ENCODE measurements around the gene CD276.

CD276 gene

DNA sequence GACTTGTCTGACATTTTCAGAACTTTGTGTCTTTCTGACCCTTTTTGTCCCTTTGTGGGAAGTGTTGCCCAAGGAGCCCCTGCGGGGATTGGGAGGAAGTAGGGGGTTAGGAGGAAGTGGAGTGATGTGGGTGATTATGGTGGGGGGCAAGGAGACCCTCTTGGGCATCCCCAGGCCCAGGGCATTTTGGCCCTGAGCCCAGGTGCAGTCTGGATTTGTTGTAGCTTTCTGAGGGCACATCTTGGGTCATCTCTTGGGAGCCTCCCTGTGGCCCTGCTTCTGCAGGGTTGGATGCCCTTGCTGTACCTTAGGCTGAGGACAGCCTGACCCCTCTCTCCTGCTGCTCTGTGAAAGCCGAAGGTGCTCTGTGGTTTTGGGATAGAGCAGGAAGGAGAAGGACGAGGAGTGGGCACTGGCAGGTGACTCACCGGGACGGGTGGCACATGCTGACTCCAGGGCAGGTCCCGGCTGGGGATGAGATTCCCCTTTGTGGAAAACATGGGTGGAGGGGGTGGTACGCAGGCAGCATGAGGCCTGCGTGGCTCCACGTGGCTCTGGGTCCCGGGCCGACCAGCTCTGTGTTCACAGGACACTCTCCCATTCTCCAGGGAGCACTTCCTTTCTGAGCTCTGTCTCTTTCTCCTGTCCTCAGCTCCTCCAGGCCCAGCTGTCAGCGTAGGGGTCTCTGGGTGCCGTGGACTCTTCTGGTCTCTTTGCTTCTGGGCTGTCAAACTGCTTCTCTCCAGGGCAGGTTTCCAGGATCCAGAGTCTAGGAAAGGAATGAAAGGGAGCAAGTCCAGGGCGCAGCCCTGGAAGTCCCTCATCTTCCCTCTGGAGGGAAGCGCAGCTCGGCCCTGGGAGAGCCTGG, 11.8 kb downstream of the CD276 start:
- Histone ChIP-seq H3K18ac (ENCODE audit: low read length) (peak overlapping the region; percentile 8), H3K4me1 (ENCODE audit: control insufficient read depth in 1 of 2, insufficient read depth in 2 of 2, low read length in 2 of 2) (peaks cover 16 to 25% of the 10 kb centered on the region in 2 experiments), H3K9ac (ENCODE audit: low read length) (no peak overlapping the region), H3K23ac (ENCODE audit: low read length) (no peak overlapping the region), H3K27ac (ENCODE audit: low read depth, low read length) (peak overlapping the region; percentile 8), H2BK12ac (ENCODE audit: low read length) (no peak overlapping the region), H4K12ac (ENCODE audit: low read depth, low read length) (no peak overlapping the region), H3K4me3 (ENCODE audit: low read depth, low read length) (no peak overlapping the region), H3K36me3 (ENCODE audit: control insufficient read depth in 1 of 2, insufficient read depth in 2 of 2, low read length in 2 of 2) (peaks cover 11 to 12% of the 10 kb centered on the region in 2 experiments), H3K79me2 (ENCODE audit: control insufficient read depth, insufficient read depth, low read length, poor library complexity) (peaks cover 9% of the 10 kb centered on the region), H3K9me3 (ENCODE audit: insufficient read depth, low read depth, low read length) (no peaks in the 10 kb centered on the region), H3K79me1 (ENCODE audit: low read length) (no peaks in the 10 kb centered on the region), H3K4ac (ENCODE audit: low read depth, low read length) (peak overlapping the region; percentile 37), H4K91ac (ENCODE audit: low read depth, low read length) (no peak overlapping the region), H2AFZ (ENCODE audit: insufficient read depth, low read length, poor library complexity) (no peak overlapping the region), H3K14ac (ENCODE audit: low read length) (no peak overlapping the region), H2BK120ac (ENCODE audit: insufficient read depth, low read length, poor library complexity) (no peak overlapping the region), H3K4me2 (ENCODE audit: low read length) (no peak overlapping the region), H4K8ac (ENCODE audit: low read depth, low read length) (no peak overlapping the region), H2BK5ac (ENCODE audit: low read depth, low read length, poor library complexity) (no peak overlapping the region), H3K27me3 (ENCODE audit: insufficient read depth, low read length) (no peaks in the 10 kb centered on the region), H2AK5ac (ENCODE audit: low read length) (no peak overlapping the region)
- no CpG with 5 or more reads among the region's 16 CpGs for WGBS (ENCODE audit: extremely low coverage, insufficient coverage, insufficient read length)
- no peak for DNase-seq

DNA sequence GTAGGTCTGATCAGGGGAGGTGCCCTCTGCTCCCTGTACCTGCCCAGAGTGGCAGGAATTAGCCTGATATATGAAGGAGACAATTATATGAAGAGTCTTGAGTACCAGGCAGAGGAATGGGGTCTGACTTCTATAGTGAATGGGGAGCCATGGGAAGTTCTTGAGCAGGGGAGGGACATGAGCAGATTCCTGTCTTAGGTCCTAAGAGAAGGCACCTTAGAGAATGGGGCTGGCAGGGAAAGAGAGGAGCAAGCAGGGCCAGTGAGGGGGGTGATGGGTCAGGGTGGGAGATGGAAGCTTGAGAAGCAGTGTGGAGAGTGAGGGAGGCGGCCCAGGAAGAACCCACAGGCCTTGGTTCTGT, 12.4 kb downstream of the CD276 start:
- H4K91ac ChIP-seq (ENCODE audit: low read depth, low read length): no peak overlapping the region
- H3K14ac ChIP-seq (ENCODE audit: low read length): no peak overlapping the region
- no peak overlapping the region for H3K9ac ChIP-seq (ENCODE audit: low read length)
- no peak overlapping the region for H2AFZ ChIP-seq (ENCODE audit: insufficient read depth, low read length, poor library complexity)
- H3K4me2 ChIP-seq (ENCODE audit: low read length): peak overlapping the region; percentile 18
- H3K79me1 ChIP-seq (ENCODE audit: low read length): no peaks in the 10 kb centered on the region
- no peak overlapping the region for H4K8ac ChIP-seq (ENCODE audit: low read depth, low read length)
- no CpG with 5 or more reads among the region's 1 CpG for WGBS (ENCODE audit: extremely low coverage, insufficient coverage, insufficient read length)
- no peak overlapping the region for H2BK5ac ChIP-seq (ENCODE audit: low read depth, low read length, poor library complexity)
- H3K27ac ChIP-seq (ENCODE audit: low read depth, low read length): peak overlapping the region; percentile 8
- DNase-seq: no peak
- H3K4me3 ChIP-seq (ENCODE audit: low read depth, low read length): no peak overlapping the region
- H3K18ac ChIP-seq (ENCODE audit: low read length): no peak overlapping the region
- no peak overlapping the region for H2BK12ac ChIP-seq (ENCODE audit: low read length)
- H3K79me2 ChIP-seq (ENCODE audit: control insufficient read depth, insufficient read depth, low read length, poor library complexity): peaks cover 8% of the 10 kb centered on the region
- H3K4ac ChIP-seq (ENCODE audit: low read depth, low read length): no peak overlapping the region
- H3K23ac ChIP-seq (ENCODE audit: low read length): no peak overlapping the region
- peaks cover 14 to 22% of the 10 kb centered on the region in 2 experiments for H3K4me1 ChIP-seq (ENCODE audit: control insufficient read depth in 1 of 2, insufficient read depth in 2 of 2, low read length in 2 of 2)
- no peaks in the 10 kb centered on the region for H3K9me3 ChIP-seq (ENCODE audit: insufficient read depth, low read depth, low read length)
- H3K36me3 ChIP-seq (ENCODE audit: control insufficient read depth in 1 of 2, insufficient read depth in 2 of 2, low read length in 2 of 2): peaks cover 12 to 15% of the 10 kb centered on the region in 2 experiments
- H2AK5ac ChIP-seq (ENCODE audit: low read length): no peak overlapping the region
- H4K12ac ChIP-seq (ENCODE audit: low read depth, low read length): no peak overlapping the region
- H2BK120ac ChIP-seq (ENCODE audit: insufficient read depth, low read length, poor library complexity): no peak overlapping the region
- no peaks in the 10 kb centered on the region for H3K27me3 ChIP-seq (ENCODE audit: insufficient read depth, low read length)

DNA sequence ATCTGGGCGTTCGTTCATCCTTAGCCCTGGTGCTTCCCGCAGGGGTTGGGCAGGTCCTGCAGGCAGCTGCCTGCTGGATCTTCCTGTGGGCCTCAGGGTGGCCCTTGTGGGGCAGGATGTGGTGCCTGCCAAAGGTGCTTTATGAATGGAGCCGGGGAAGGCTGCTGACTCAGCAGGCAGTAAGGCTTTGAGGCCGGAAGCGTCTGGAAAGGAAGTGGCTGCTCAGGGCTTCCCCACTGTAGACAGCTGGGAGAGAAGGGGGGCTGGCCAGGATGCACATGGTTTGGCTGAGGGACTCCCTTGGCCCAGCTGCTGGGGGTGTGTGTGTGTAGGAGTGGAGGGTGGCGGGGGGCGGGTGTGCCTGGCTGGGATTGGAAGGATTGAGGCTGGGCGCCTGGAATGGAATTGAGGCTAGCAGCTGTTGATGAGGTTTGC, 12.9 kb downstream of the CD276 start:
- H2AK5ac ChIP-seq (ENCODE audit: low read length): no peak overlapping the region
- no CpG with 5 or more reads among the region's 9 CpGs for WGBS (ENCODE audit: extremely low coverage, insufficient coverage, insufficient read length)

DNA sequence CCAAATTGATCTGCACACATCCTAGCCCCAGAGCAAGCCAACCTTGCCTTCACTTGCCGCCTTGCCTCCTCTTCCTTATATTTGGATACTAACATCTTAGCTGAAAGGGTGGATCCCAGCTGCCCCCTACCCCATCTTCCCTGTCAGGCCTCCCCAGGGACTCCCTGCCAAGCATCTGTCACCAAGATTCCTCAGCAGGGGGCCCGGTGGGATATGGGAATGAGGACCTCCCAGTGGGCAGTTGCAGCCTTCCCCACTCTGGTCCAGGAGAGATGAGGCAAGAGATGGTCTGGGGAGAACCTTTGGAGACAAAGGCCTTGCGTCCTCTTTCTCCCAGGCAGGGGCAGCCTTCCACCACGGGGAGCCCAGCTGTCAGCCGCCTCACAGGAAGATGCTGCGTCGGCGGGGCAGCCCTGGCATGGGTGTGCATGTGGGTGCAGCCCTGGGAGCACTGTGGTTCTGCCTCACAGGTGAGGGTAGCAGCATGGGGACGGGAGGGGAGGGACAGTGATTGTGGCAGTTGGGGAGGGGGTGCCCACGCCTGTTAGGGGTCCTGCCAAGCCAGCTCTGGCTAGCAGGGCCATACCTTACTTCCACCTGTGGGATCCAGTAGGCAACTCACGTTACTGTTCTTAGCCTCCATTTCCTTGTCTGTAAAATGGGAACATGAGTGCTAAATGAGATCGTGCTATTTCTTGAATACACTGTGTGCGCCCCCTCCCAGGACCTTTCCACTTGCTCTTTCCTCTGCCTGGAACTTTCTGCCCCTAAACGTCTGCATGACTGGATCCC, 15.3 kb downstream of the CD276 start:
- no peak for DNase-seq
- no peak overlapping the region for H4K8ac ChIP-seq (ENCODE audit: low read depth, low read length)
- no peak overlapping the region for H3K18ac ChIP-seq (ENCODE audit: low read length)
- no peak overlapping the region for H3K27ac ChIP-seq (ENCODE audit: low read depth, low read length)
- H3K4me1 ChIP-seq (ENCODE audit: control insufficient read depth in 1 of 2, insufficient read depth in 2 of 2, low read length in 2 of 2): peaks cover 12 to 18% of the 10 kb centered on the region in 2 experiments
- no peak overlapping the region for H3K14ac ChIP-seq (ENCODE audit: low read length)
- H2BK12ac ChIP-seq (ENCODE audit: low read length): no peak overlapping the region
- no peak overlapping the region for H3K23ac ChIP-seq (ENCODE audit: low read length)
- H2BK5ac ChIP-seq (ENCODE audit: low read depth, low read length, poor library complexity): no peak overlapping the region
- H3K4me3 ChIP-seq (ENCODE audit: low read depth, low read length): no peak overlapping the region
- peaks cover 26 to 32% of the 10 kb centered on the region in 2 experiments for H3K36me3 ChIP-seq (ENCODE audit: control insufficient read depth in 1 of 2, insufficient read depth in 2 of 2, low read length in 2 of 2)
- H4K91ac ChIP-seq (ENCODE audit: low read depth, low read length): no peak overlapping the region
- WGBS (ENCODE audit: extremely low coverage, insufficient coverage, insufficient read length): no CpG with 5 or more reads among the region's 14 CpGs
- no peak overlapping the region for H2AK5ac ChIP-seq (ENCODE audit: low read length)
- H2AFZ ChIP-seq (ENCODE audit: insufficient read depth, low read length, poor library complexity): no peak overlapping the region
- H3K9ac ChIP-seq (ENCODE audit: low read length): no peak overlapping the region
- no peaks in the 10 kb centered on the region for H3K9me3 ChIP-seq (ENCODE audit: insufficient read depth, low read depth, low read length)
- H4K12ac ChIP-seq (ENCODE audit: low read depth, low read length): no peak overlapping the region
- H3K4me2 ChIP-seq (ENCODE audit: low read length): no peak overlapping the region
- no peak overlapping the region for H3K4ac ChIP-seq (ENCODE audit: low read depth, low read length)
- no peaks in the 10 kb centered on the region for H3K79me1 ChIP-seq (ENCODE audit: low read length)
- no peaks in the 10 kb centered on the region for H3K27me3 ChIP-seq (ENCODE audit: insufficient read depth, low read length)
- H3K79me2 ChIP-seq (ENCODE audit: control insufficient read depth, insufficient read depth, low read length, poor library complexity): peaks cover 5% of the 10 kb centered on the region
- H2BK120ac ChIP-seq (ENCODE audit: insufficient read depth, low read length, poor library complexity): no peak overlapping the region

More for the DNA sequence above, 12.9 kb downstream of the CD276 start:
- H3K79me1 ChIP-seq (ENCODE audit: low read length): no peaks in the 10 kb centered on the region
- no peak overlapping the region for H3K18ac ChIP-seq (ENCODE audit: low read length)
- H3K4me3 ChIP-seq (ENCODE audit: low read depth, low read length): no peak overlapping the region
- peaks cover 5% of the 10 kb centered on the region for H3K79me2 ChIP-seq (ENCODE audit: control insufficient read depth, insufficient read depth, low read length, poor library complexity)
- H3K36me3 ChIP-seq (ENCODE audit: control insufficient read depth in 1 of 2, insufficient read depth in 2 of 2, low read length in 2 of 2): peaks cover 10 to 13% of the 10 kb centered on the region in 2 experiments
- H3K27ac ChIP-seq (ENCODE audit: low read depth, low read length): peak overlapping the region; percentile 8
- H3K14ac ChIP-seq (ENCODE audit: low read length): no peak overlapping the region
- peaks cover 12 to 21% of the 10 kb centered on the region in 2 experiments for H3K4me1 ChIP-seq (ENCODE audit: control insufficient read depth in 1 of 2, insufficient read depth in 2 of 2, low read length in 2 of 2)
- H4K8ac ChIP-seq (ENCODE audit: low read depth, low read length): no peak overlapping the region
- H3K9me3 ChIP-seq (ENCODE audit: insufficient read depth, low read depth, low read length): no peaks in the 10 kb centered on the region
- H3K4me2 ChIP-seq (ENCODE audit: low read length): peak overlapping the region; percentile 18
- no peak overlapping the region for H3K4ac ChIP-seq (ENCODE audit: low read depth, low read length)
- no peak overlapping the region for H4K12ac ChIP-seq (ENCODE audit: low read depth, low read length)
- H2BK5ac ChIP-seq (ENCODE audit: low read depth, low read length, poor library complexity): no peak overlapping the region
- H4K91ac ChIP-seq (ENCODE audit: low read depth, low read length): no peak overlapping the region
- H2BK12ac ChIP-seq (ENCODE audit: low read length): no peak overlapping the region
- no peaks in the 10 kb centered on the region for H3K27me3 ChIP-seq (ENCODE audit: insufficient read depth, low read length)
- no peak overlapping the region for H2AFZ ChIP-seq (ENCODE audit: insufficient read depth, low read length, poor library complexity)
- no peak overlapping the region for H3K23ac ChIP-seq (ENCODE audit: low read length)
- H3K9ac ChIP-seq (ENCODE audit: low read length): no peak overlapping the region
- DNase-seq: peak in 1 of 2 donors; percentile 51
- H2BK120ac ChIP-seq (ENCODE audit: insufficient read depth, low read length, poor library complexity): no peak overlapping the region
